Adrenal gland (tissue), 5 donors: ENCODE data around the gene FMN1.

Source experiments
- POLR2A ChIP-seq, 2 donors: fragments of 450-650 bp; IDR thresholded peaks; one replicate each; pipeline ENCODE4 v1.6.1; 2017; ENCODE audit warnings: antibody characterized with exemption in 2 of 2, mild to moderate bottlenecking in 2 of 2, moderate library complexity in 1 of 2
- TF ChIP-seq, protein P1 (sequence below), 6 experiments: fragments of 450-650 bp in 4 of 6; fragments of 200-600 bp in 2 of 6; sonication (generic) in 1 of 6; IDR thresholded peaks; 1 replicate in 5 of 6; 2 replicates in 1 of 6; pipeline versions ENCODE4 v1.5.1 to v1.8.0; 2016 to 2021; ENCODE audit warnings: antibody characterized with exemption in 6 of 6, mild to moderate bottlenecking in 2 of 6, moderate library complexity in 1 of 6
- donor health status: DM: no; HTN: no; CAD: no.

DNA sequence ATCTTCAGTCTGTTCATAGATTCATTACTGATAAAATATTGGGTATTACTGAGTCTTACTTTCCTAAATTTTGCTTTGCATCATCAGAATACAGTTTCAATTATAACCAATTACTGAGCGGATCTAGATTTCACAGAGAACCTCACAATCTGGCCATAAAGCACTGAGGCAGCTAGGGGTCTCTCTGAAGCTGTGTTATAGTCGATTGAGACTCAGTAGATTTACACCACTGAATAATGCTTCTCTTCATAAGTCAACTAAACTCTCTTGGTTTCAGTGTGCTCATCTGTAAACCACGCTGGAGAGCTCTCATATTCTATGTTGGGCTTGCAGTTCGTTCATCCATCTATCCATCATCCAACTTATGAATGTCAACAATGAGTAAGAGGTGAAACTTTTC lies 296.1 kb downstream of the FMN1 start:
- TF ChIP-seq, protein P1, sequence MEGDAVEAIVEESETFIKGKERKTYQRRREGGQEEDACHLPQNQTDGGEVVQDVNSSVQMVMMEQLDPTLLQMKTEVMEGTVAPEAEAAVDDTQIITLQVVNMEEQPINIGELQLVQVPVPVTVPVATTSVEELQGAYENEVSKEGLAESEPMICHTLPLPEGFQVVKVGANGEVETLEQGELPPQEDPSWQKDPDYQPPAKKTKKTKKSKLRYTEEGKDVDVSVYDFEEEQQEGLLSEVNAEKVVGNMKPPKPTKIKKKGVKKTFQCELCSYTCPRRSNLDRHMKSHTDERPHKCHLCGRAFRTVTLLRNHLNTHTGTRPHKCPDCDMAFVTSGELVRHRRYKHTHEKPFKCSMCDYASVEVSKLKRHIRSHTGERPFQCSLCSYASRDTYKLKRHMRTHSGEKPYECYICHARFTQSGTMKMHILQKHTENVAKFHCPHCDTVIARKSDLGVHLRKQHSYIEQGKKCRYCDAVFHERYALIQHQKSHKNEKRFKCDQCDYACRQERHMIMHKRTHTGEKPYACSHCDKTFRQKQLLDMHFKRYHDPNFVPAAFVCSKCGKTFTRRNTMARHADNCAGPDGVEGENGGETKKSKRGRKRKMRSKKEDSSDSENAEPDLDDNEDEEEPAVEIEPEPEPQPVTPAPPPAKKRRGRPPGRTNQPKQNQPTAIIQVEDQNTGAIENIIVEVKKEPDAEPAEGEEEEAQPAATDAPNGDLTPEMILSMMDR (IDR thresholded peaks at IDR 0.05): no peak
- TF ChIP-seq POLR2A (IDR thresholded peaks at IDR 0.05): no peak
